ENCODE data around the gene HEBP1. TPM values are rescaled to one million over a fixed set of nuclear protein-coding genes. Genes with fewer than 3 reads are reported as not detected.

Gene HEBP1
- total RNA-seq, 1 experiment from 2014 or later: 22.2 TPM

GRCh38 chr12:13001775-13002040, 1.6 kb upstream of the HEBP1 start:
- Histone ChIP-seq H3T11ph (ENCODE audit: low read length) (no peak overlapping the region), H3K18ac (ENCODE audit: insufficient read length, low read depth, low read length) (no peak overlapping the region), H3K79me1 (ENCODE audit: insufficient read depth, low read depth, low read length, poor library complexity, severe bottlenecking) (no peaks in the 10 kb centered on the region), H3K23me2 (ENCODE audit: insufficient read length, low read depth, low read length, poor library complexity, severe bottlenecking) (peaks cover 18% of the 10 kb centered on the region), H3K4ac (ENCODE audit: low read depth, low read length) (no peak overlapping the region), H3K27ac (ENCODE audit: insufficient read length, low read depth, low read length) (no peak overlapping the region), H4K8ac (replicated peaks; ENCODE audit: insufficient read length, low read depth, low read length) (no peak overlapping the region), H2BK5ac (ENCODE audit: insufficient read length, low read length) (no peak overlapping the region), H3K9ac (ENCODE audit: extremely low read depth, insufficient read length, low read length) (no peak overlapping the region), H2AFZ (ENCODE audit: low read length) (no peak overlapping the region), H4K91ac (ENCODE audit: insufficient read length, low read depth, low read length) (no peak overlapping the region), H3K14ac (ENCODE audit: insufficient read depth, low read length) (peak overlapping the region; percentile 54; the same call in 1 of the 2 replicates), H3K9me3 (ENCODE audit: control insufficient read depth, low read depth, low read length) (no peaks in the 10 kb centered on the region), H2AK5ac (ENCODE audit: insufficient read length, low read length) (no peak overlapping the region), H4K5ac (ENCODE audit: insufficient read length, low read depth, low read length) (no peak overlapping the region), H3K27me3 (ENCODE audit: insufficient read depth, low read length) (no peaks in the 10 kb centered on the region; the same call in 1 of the 2 replicates), H2BK15ac (ENCODE audit: low read depth, low read length) (no peak overlapping the region), H3K79me2 (ENCODE audit: insufficient read depth, low read length) (no peaks in the 10 kb centered on the region), H2BK12ac (ENCODE audit: insufficient read length, low read depth, low read length) (no peak overlapping the region), H4K20me1 (ENCODE audit: control insufficient read depth, insufficient read depth, insufficient read length) (no peaks in the 10 kb centered on the region), H3K23ac (ENCODE audit: insufficient read length, low read depth, low read length) (no peak overlapping the region), H2BK20ac (ENCODE audit: low read depth, low read length, poor library complexity, severe bottlenecking) (no peak overlapping the region), H3K56ac (ENCODE audit: insufficient read length, low read depth, low read length) (no peak overlapping the region), H2BK120ac (ENCODE audit: low read depth, low read length, poor library complexity, severe bottlenecking) (no peak overlapping the region), H3K4me1 (ENCODE audit: insufficient read depth, low read length) (peaks cover 7% of the 10 kb centered on the region; the same call in 1 of the 2 replicates), H3K4me2 (ENCODE audit: insufficient read depth, insufficient read length, low read length) (peak overlapping the region; percentile 84)
- WGBS (ENCODE audit: extremely low coverage, insufficient read length, low lambda C conversion rate): no CpG with 5 or more reads among the region's 16 CpGs
- H3K4me1 Mint-ChIP-seq: peaks cover 47% of the 10 kb centered on the region in 2 experiments
- H3K27me3 Mint-ChIP-seq (ENCODE audit: low read depth): peaks cover 27% of the 10 kb centered on the region
- peaks cover 4 to 15% (median 14%) of the 10 kb centered on the region in 3 experiments for H3K36me3 Mint-ChIP-seq (ENCODE audit: insufficient read depth in 1 of 3, low read depth in 3 of 3)
- DNase-seq: no peak
- TF ChIP-seq CTCF (conservative IDR thresholded peaks at IDR 0.05): no peak
- H3K4me3 Mint-ChIP-seq: peak overlapping the region; percentile 78 to 86
- no peak overlapping the region for H3K27ac Mint-ChIP-seq
- peaks cover 0 to 3% of the 10 kb centered on the region in 2 experiments; a peak in 2 of 5 replicates for H3K9me3 Mint-ChIP-seq

Data from H9 (cell line).